Chondrocyte (in vitro differentiated cells): ENCODE results near the gene RHOG. TPM values are rescaled to one million over a fixed set of nuclear protein-coding genes. Genes with fewer than 3 reads are reported as not detected.

Experiments used
- DNase-seq: peaks from one replicate; pipeline ENCODE4 v3.0.0; 2021; ENCODE audit warnings: mixed read lengths, low spot score
- H3K27ac Mint-ChIP-seq: one replicate; pipeline ENCODE4 v1.8.0; 2021; ENCODE audit warnings: mild to moderate bottlenecking, moderate library complexity, mixed read lengths; ENCODE audit not compliant: unreplicated experiment
- H3K27me3 Mint-ChIP-seq: 2 replicates; pipeline ENCODE4 v1.8.0; 2021; ENCODE audit warnings: low read depth, mixed read lengths
- H3K36me3 Mint-ChIP-seq: 2 replicates; pipeline ENCODE4 v1.8.0; 2021; ENCODE audit warnings: low read depth, mixed read lengths
- H3K4me1 Mint-ChIP-seq: 2 replicates; pipeline ENCODE4 v1.8.0; 2021; ENCODE audit warnings: low read depth, mild to moderate bottlenecking, mixed read lengths
- H3K4me3 Mint-ChIP-seq: one replicate; pipeline ENCODE4 v1.8.0; 2021; ENCODE audit warnings: mild to moderate bottlenecking, moderate library complexity, mixed read lengths; ENCODE audit not compliant: unreplicated experiment
- H3K9me3 Mint-ChIP-seq: 2 replicates; pipeline ENCODE4 v1.8.0; 2021; ENCODE audit warnings: low read depth, mixed read lengths
- total RNA-seq: library from RNA; stranded (reverse); gene quantifications from 3 replicates; pipeline ENCODE4 v1.2.1, GENCODE V29; 2021
- TF ChIP-seq, protein P1 (sequence below): fragments of 200-600 bp; sonication (generic); IDR thresholded peaks from 2 replicates; pipeline ENCODE4 v1.5.0; 2021; ENCODE audit warnings: antibody characterized with exemption, mild to moderate bottlenecking, moderate library complexity

Gene RHOG
- total RNA-seq, 1 donor from 2014 or later = 38.9 TPM

DNA sequence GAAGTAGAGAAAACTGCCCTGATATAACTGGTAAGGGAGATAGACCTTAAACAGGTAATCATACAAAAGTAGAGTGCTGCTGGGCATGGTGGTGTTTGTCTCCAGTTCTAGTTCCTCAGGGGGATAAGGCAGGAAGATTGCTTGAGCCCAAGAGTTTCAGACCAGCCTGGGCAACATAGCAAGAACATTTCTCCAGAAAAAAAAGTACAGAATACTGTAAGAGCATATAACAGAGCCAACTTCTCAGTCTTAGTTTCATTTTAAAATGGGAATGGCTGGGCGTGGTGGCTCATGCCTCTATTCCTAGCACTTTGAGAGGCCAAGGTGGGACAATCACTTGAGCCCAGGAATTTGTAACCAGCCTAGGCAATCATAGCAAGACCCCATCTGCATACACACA is 4.5 kb upstream of the RHOG start:
- no peak overlapping the region for H3K4me3 Mint-ChIP-seq
- DNase-seq = no peak
- H3K27ac Mint-ChIP-seq = no peak overlapping the region
- TF ChIP-seq, protein P1, sequence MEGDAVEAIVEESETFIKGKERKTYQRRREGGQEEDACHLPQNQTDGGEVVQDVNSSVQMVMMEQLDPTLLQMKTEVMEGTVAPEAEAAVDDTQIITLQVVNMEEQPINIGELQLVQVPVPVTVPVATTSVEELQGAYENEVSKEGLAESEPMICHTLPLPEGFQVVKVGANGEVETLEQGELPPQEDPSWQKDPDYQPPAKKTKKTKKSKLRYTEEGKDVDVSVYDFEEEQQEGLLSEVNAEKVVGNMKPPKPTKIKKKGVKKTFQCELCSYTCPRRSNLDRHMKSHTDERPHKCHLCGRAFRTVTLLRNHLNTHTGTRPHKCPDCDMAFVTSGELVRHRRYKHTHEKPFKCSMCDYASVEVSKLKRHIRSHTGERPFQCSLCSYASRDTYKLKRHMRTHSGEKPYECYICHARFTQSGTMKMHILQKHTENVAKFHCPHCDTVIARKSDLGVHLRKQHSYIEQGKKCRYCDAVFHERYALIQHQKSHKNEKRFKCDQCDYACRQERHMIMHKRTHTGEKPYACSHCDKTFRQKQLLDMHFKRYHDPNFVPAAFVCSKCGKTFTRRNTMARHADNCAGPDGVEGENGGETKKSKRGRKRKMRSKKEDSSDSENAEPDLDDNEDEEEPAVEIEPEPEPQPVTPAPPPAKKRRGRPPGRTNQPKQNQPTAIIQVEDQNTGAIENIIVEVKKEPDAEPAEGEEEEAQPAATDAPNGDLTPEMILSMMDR = no peak
- H3K27me3 Mint-ChIP-seq = peaks cover 5% of the 10 kb centered on the region
- H3K9me3 Mint-ChIP-seq = no peaks in the 10 kb centered on the region
- H3K4me1 Mint-ChIP-seq = peaks cover 3% of the 10 kb centered on the region
- no peaks in the 10 kb centered on the region for H3K36me3 Mint-ChIP-seq

GRCh38 chr11:3843326-3843725 is 2.6 kb upstream of the RHOG start:
- H3K4me1 Mint-ChIP-seq = peaks cover 21% of the 10 kb centered on the region
- H3K27me3 Mint-ChIP-seq = peaks cover under 1% of the 10 kb centered on the region
- no peaks in the 10 kb centered on the region for H3K9me3 Mint-ChIP-seq
- no peak overlapping the region for H3K27ac Mint-ChIP-seq
- no peaks in the 10 kb centered on the region for H3K36me3 Mint-ChIP-seq
- H3K4me3 Mint-ChIP-seq = no peak overlapping the region
- TF ChIP-seq, protein P1 = no peak
- DNase-seq = no peak

DNA sequence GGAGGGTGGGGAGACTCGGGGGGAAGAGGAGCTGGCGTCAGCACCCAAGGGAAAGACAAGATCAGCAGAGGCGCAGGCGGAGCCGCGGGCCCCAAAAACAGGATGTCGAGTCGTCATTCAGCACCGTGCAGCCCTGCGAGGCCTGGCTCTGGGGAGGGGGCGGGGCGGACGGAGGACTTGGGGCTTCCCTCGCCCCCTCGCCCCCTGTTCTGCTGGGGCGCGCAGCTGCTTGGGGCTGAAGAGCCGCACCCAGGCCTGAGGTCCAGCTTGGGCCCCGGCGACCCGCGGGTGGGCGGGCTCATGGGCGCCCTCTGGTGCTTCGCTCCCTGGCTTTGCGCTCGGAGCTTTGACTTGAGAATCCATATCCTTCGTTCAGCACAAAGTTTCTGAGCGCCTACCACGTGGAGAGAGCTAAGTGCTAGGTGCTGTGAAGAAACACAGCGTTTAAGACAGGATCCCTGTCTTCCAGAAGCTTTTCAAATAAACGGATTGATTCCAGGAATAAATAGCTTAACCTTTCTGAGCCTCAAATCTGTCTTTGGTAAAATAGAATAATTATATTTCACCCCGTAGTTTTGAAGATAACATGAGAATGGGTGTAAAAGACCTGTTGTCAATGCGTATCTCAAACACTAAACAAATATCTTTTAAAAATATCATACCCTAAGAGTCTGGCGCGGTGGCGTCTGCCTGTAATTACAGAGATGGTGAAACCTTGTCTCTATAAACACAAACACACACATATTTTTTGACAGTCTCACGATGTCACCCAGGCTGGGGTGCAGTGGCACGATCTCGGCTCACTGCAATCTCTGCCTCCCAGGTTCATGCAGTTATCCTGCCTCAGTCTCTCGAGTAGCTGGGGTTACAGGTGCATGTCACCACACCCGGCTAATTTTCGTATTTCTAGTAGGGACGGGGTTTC is 929 bp upstream of the RHOG start:
- peaks cover 31% of the 10 kb centered on the region for H3K4me1 Mint-ChIP-seq
- H3K36me3 Mint-ChIP-seq = no peaks in the 10 kb centered on the region
- peak overlapping the region; percentile 94 for H3K27ac Mint-ChIP-seq
- H3K27me3 Mint-ChIP-seq = no peaks in the 10 kb centered on the region
- peak overlapping the region; percentile 81 for H3K4me3 Mint-ChIP-seq
- no peak for DNase-seq
- H3K9me3 Mint-ChIP-seq = no peaks in the 10 kb centered on the region
- TF ChIP-seq, protein P1 = peak; percentile 96

GRCh38 chr11:3840004-3840869 is 522 bp downstream of the RHOG start:
- Mint-ChIP-seq H3K4me3 (peak overlapping the region; percentile 81), H3K4me1 (peaks cover 37% of the 10 kb centered on the region), H3K9me3 (no peaks in the 10 kb centered on the region), H3K36me3 (peaks cover 3% of the 10 kb centered on the region), H3K27me3 (no peaks in the 10 kb centered on the region), H3K27ac (peak overlapping the region; percentile 41)
- TF ChIP-seq, protein P1 = no peak
- no peak for DNase-seq

DNA sequence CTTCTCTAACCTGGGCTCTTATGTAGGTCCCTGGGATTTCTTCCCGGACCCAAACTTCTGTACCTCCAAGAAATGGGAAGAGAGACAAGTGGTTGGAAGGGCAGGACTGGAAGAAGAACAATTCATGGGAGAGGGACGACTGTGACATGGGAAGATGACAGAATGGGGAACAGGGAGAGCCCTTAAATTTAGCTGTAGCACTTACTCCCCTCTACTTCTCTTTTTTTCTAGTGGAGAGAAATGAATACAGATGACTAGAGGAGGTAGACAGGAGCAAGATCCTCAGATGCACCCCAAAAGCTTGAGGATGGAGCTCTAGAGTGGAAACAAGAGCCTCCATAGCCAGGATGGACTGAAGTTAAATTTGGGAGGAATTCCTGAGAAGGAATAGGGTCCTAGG is 2.3 kb downstream of the RHOG start:
- Mint-ChIP-seq H3K9me3 (no peaks in the 10 kb centered on the region), H3K27ac (peak overlapping the region; percentile 61), H3K36me3 (peaks cover 3% of the 10 kb centered on the region), H3K27me3 (no peaks in the 10 kb centered on the region), H3K4me3 (no peak overlapping the region), H3K4me1 (peaks cover 43% of the 10 kb centered on the region)
- DNase-seq = no peak
- TF ChIP-seq, protein P1 = no peak
